ENCODE results near the gene PRSS2.

Gene PRSS2

GRCh38 chr7:142802301-142802700 lies 31.5 kb downstream of the PRSS2 start:
- Histone ChIP-seq H3K9me3 (ENCODE audit: insufficient read depth, low read length) (peaks cover 4% of the 10 kb centered on the region), H3K4me1 (ENCODE audit: low read length) (peaks cover 37% of the 10 kb centered on the region), H3K79me2 (ENCODE audit: low read length) (peaks cover 23% of the 10 kb centered on the region), H3K27ac (ENCODE audit: low read length) (no peak overlapping the region), H3K36me3 (replicated peaks; ENCODE audit: low read depth, low read length) (peaks cover 27% of the 10 kb centered on the region), H3K9ac (ENCODE audit: low read length) (no peak overlapping the region), H3K4me3 (ENCODE audit: low read length) (no peak overlapping the region), H2AFZ (ENCODE audit: low read depth, low read length) (no peak overlapping the region), H3K4me2 (ENCODE audit: low read length) (no peak overlapping the region), H3K27me3 (ENCODE audit: low read depth, low read length) (no peaks in the 10 kb centered on the region), H4K20me1 (ENCODE audit: insufficient read depth, low read length) (no peaks in the 10 kb centered on the region)
- TF ChIP-seq EZH2phosphoT487 (IDR thresholded peaks at IDR 0.05; ENCODE audit: low read depth): no peak
- no peak for TF ChIP-seq CTCF (IDR thresholded peaks at IDR 0.05; ENCODE audit: low read depth, low read length)

GRCh38 chr7:142803901-142804300 lies 33.1 kb downstream of the PRSS2 start:
- Histone ChIP-seq H3K27me3 (ENCODE audit: low read depth, low read length) (no peaks in the 10 kb centered on the region), H3K4me1 (ENCODE audit: low read length) (peaks cover 39% of the 10 kb centered on the region), H3K9ac (ENCODE audit: low read length) (no peak overlapping the region), H3K79me2 (ENCODE audit: low read length) (peaks cover 7% of the 10 kb centered on the region; the same call in 1 of the 2 replicates), H3K4me3 (ENCODE audit: low read length) (no peak overlapping the region), H3K9me3 (ENCODE audit: insufficient read depth, low read length) (peaks cover 16% of the 10 kb centered on the region), H2AFZ (ENCODE audit: low read depth, low read length) (no peak overlapping the region), H3K27ac (ENCODE audit: low read length) (no peak overlapping the region), H3K4me2 (ENCODE audit: low read length) (no peak overlapping the region), H4K20me1 (ENCODE audit: insufficient read depth, low read length) (no peaks in the 10 kb centered on the region), H3K36me3 (replicated peaks; ENCODE audit: low read depth, low read length) (peaks cover 30% of the 10 kb centered on the region)
- TF ChIP-seq EZH2phosphoT487 (IDR thresholded peaks at IDR 0.05; ENCODE audit: low read depth): no peak
- TF ChIP-seq CTCF (IDR thresholded peaks at IDR 0.05; ENCODE audit: low read depth, low read length): no peak

- H3K27ac ChIP-seq (ENCODE audit: low read length): no peak overlapping the region
- H2AFZ ChIP-seq (ENCODE audit: low read depth, low read length): no peak overlapping the region
- H3K79me2 ChIP-seq (ENCODE audit: low read length): no peaks in the 10 kb centered on the region
- H3K4me3 ChIP-seq (ENCODE audit: low read length): no peak overlapping the region
- H3K27me3 ChIP-seq (ENCODE audit: low read depth, low read length): no peaks in the 10 kb centered on the region
- no peak overlapping the region for H3K9ac ChIP-seq (ENCODE audit: low read length)
- H3K9me3 ChIP-seq (ENCODE audit: insufficient read depth, low read length): peaks cover 16% of the 10 kb centered on the region
- peaks cover 30% of the 10 kb centered on the region for H3K36me3 ChIP-seq (replicated peaks; ENCODE audit: low read depth, low read length)
- no peak for TF ChIP-seq CTCF (IDR thresholded peaks at IDR 0.05; ENCODE audit: low read depth, low read length)
- no peak for TF ChIP-seq EZH2phosphoT487 (IDR thresholded peaks at IDR 0.05; ENCODE audit: low read depth)
- peaks cover 48% of the 10 kb centered on the region for H3K4me1 ChIP-seq (ENCODE audit: low read length)
- no peak overlapping the region for H3K4me2 ChIP-seq (ENCODE audit: low read length)
- no peaks in the 10 kb centered on the region for H4K20me1 ChIP-seq (ENCODE audit: insufficient read depth, low read length)
Measured at GRCh38 chr7:142804728-142805207, 34.0 kb downstream of the PRSS2 start.

- H3K79me2 ChIP-seq (ENCODE audit: low read length): no peaks in the 10 kb centered on the region
- TF ChIP-seq EZH2phosphoT487 (IDR thresholded peaks at IDR 0.05; ENCODE audit: low read depth): no peak
- TF ChIP-seq CTCF (IDR thresholded peaks at IDR 0.05; ENCODE audit: low read depth, low read length): no peak
- H4K20me1 ChIP-seq (ENCODE audit: insufficient read depth, low read length): no peaks in the 10 kb centered on the region
- H3K4me2 ChIP-seq (ENCODE audit: low read length): no peak overlapping the region
- H3K9me3 ChIP-seq (ENCODE audit: insufficient read depth, low read length): peaks cover 16% of the 10 kb centered on the region
- no peaks in the 10 kb centered on the region for H3K27me3 ChIP-seq (ENCODE audit: low read depth, low read length)
- H3K4me3 ChIP-seq (ENCODE audit: low read length): no peak overlapping the region
- no peak overlapping the region for H3K9ac ChIP-seq (ENCODE audit: low read length)
- H3K4me1 ChIP-seq (ENCODE audit: low read length): peaks cover 55% of the 10 kb centered on the region
- H3K27ac ChIP-seq (ENCODE audit: low read length): no peak overlapping the region
- H2AFZ ChIP-seq (ENCODE audit: low read depth, low read length): no peak overlapping the region
- peaks cover 30% of the 10 kb centered on the region for H3K36me3 ChIP-seq (replicated peaks; ENCODE audit: low read depth, low read length)
Measured at GRCh38 chr7:142805350-142806021, 34.7 kb downstream of the PRSS2 start.

Data from OCI-LY3 (cell line).